Mesendoderm (in vitro differentiated cells): Measurements from ENCODE around the gene EVI5L.

Experiments used
- DNase-seq: peaks from one replicate; pipeline ENCODE4 v3.0.0; 2013
- H2AK5ac ChIP-seq: 2 replicates; pipeline ENCODE4 v1.6.1; 2013; ENCODE audit warnings: low read length, inconsistent platforms
- H2BK120ac ChIP-seq: 2 replicates; pipeline ENCODE4 v1.6.1; 2013; ENCODE audit warnings: low read depth, mild to moderate bottlenecking, low read length, moderate library complexity, mixed read lengths
- H2BK15ac ChIP-seq: replicated peaks from 2 replicates; pipeline ENCODE4 v1.6.1; 2013; ENCODE audit warnings: low read depth, mild to moderate bottlenecking, moderate library complexity
- H2BK5ac ChIP-seq: 2 replicates; pipeline ENCODE4 v1.6.1; 2013; ENCODE audit warnings: low read length, inconsistent platforms
- H3K18ac ChIP-seq: 2 replicates; pipeline ENCODE4 v1.6.1; 2013; ENCODE audit warnings: mild to moderate bottlenecking, low read length, mixed read lengths
- H3K23ac ChIP-seq: one replicate; pipeline ENCODE4 v1.6.1; 2013; ENCODE audit warnings: low read length
- H3K27ac ChIP-seq: 2 replicates; pipeline ENCODE4 v1.5.1; 2013; ENCODE audit warnings: low read depth, mild to moderate bottlenecking, inconsistent platforms, low read length, moderate library complexity
- H3K27me3 ChIP-seq: 2 replicates; pipeline ENCODE4 v1.6.1; 2013; ENCODE audit warnings: low read length, control low read depth, mild to moderate bottlenecking, inconsistent platforms; ENCODE audit not compliant: insufficient read depth, poor library complexity
- H3K36me3 ChIP-seq: 2 replicates; pipeline ENCODE4 v1.6.1; 2013; ENCODE audit warnings: low read length, inconsistent platforms; ENCODE audit not compliant: control insufficient read depth, insufficient read depth
- H3K4ac ChIP-seq: one replicate; pipeline ENCODE4 v1.6.1; 2013; ENCODE audit warnings: low read depth, mild to moderate bottlenecking, low read length, moderate library complexity
- H3K4me1 ChIP-seq: 2 replicates; pipeline ENCODE4 v1.6.1; 2013; ENCODE audit warnings: low read depth, low read length, inconsistent platforms; ENCODE audit not compliant: control insufficient read depth
- H3K4me2 ChIP-seq: 2 replicates; pipeline ENCODE4 v1.6.1; 2013; ENCODE audit warnings: low read length
- H3K4me3 ChIP-seq: 2 replicates; pipeline ENCODE4 v1.5.1; 2013; ENCODE audit warnings: mild to moderate bottlenecking, low read length
- H3K56ac ChIP-seq: one replicate; pipeline ENCODE4 v1.6.1; 2013; ENCODE audit warnings: low read length
- H3K79me1 ChIP-seq: 2 replicates; pipeline ENCODE4 v1.6.1; 2013; ENCODE audit warnings: low read length, inconsistent platforms
- H3K79me2 ChIP-seq: 2 replicates; pipeline ENCODE4 v1.6.1; 2013; ENCODE audit warnings: mild to moderate bottlenecking, low read length; ENCODE audit not compliant: control insufficient read depth, insufficient read depth
- H3K9ac ChIP-seq: 2 replicates; pipeline ENCODE4 v1.6.1; 2013; ENCODE audit warnings: low read length, inconsistent platforms
- H4K5ac ChIP-seq: one replicate; pipeline ENCODE4 v1.6.1; 2013; ENCODE audit warnings: low read length
- H4K8ac ChIP-seq: one replicate; pipeline ENCODE4 v1.6.1; 2013; ENCODE audit warnings: low read depth, mild to moderate bottlenecking, control low read depth, low read length, moderate library complexity
- WGBS: extraction: QIAGEN DNeasy Blood & Tissue Kit; methylation state at CpG from one replicate; pipeline ENCODE4 v1.1.7; 2013; ENCODE audit warnings: low lambda C conversion rate, missing lambda C conversion rate; ENCODE audit not compliant: insufficient coverage; ENCODE audit errors: extremely low coverage; 5-methylcytosine and 5-hydroxymethylcytosine counted together

The EVI5L gene

GRCh38 chr19:7846155-7846646, 16.2 kb downstream of the EVI5L start:
- Histone ChIP-seq H3K36me3 (no peaks in the 10 kb centered on the region), H3K27ac (no peak overlapping the region), H3K4me1 (no peaks in the 10 kb centered on the region), H4K8ac (no peak overlapping the region), H3K56ac (no peak overlapping the region), H2BK15ac (no peak overlapping the region), H2AK5ac (no peak overlapping the region), H3K27me3 (no peaks in the 10 kb centered on the region), H3K4ac (no peak overlapping the region), H4K5ac (no peak overlapping the region), H3K18ac (no peak overlapping the region), H3K79me1 (no peaks in the 10 kb centered on the region), H2BK120ac (no peak overlapping the region), H2BK5ac (no peak overlapping the region), H3K79me2 (no peaks in the 10 kb centered on the region), H3K23ac (no peak overlapping the region), H3K4me3 (no peak overlapping the region), H3K9ac (no peak overlapping the region), H3K4me2 (no peak overlapping the region)
- no peak for DNase-seq
- WGBS = no CpG with 5 or more reads among the region's 19 CpGs

- H3K4me1 ChIP-seq = no peaks in the 10 kb centered on the region
- H3K56ac ChIP-seq = no peak overlapping the region
- no peak overlapping the region for H3K23ac ChIP-seq
- no peak overlapping the region for H3K27ac ChIP-seq
- no peak overlapping the region for H2BK15ac ChIP-seq
- H2AK5ac ChIP-seq = no peak overlapping the region
- H3K79me2 ChIP-seq = no peaks in the 10 kb centered on the region
- no CpG with 5 or more reads among the region's 23 CpGs for WGBS
- H3K27me3 ChIP-seq = no peaks in the 10 kb centered on the region
- no peak overlapping the region for H3K9ac ChIP-seq
- H2BK5ac ChIP-seq = no peak overlapping the region
- no peak for DNase-seq
- no peak overlapping the region for H4K8ac ChIP-seq
- H3K4me2 ChIP-seq = no peak overlapping the region
- no peak overlapping the region for H2BK120ac ChIP-seq
- H3K4ac ChIP-seq = no peak overlapping the region
- no peaks in the 10 kb centered on the region for H3K79me1 ChIP-seq
- no peak overlapping the region for H3K4me3 ChIP-seq
- no peak overlapping the region for H3K18ac ChIP-seq
- H3K36me3 ChIP-seq = no peaks in the 10 kb centered on the region
- no peak overlapping the region for H4K5ac ChIP-seq
These were observed 17.6 kb downstream of the EVI5L start for GRCh38 chr19:7847664-7848063.

- no peak for DNase-seq
- WGBS = no CpG with 5 or more reads among the region's 34 CpGs
These were observed 18.9 kb downstream of the EVI5L start for GRCh38 chr19:7848779-7849457.

DNA sequence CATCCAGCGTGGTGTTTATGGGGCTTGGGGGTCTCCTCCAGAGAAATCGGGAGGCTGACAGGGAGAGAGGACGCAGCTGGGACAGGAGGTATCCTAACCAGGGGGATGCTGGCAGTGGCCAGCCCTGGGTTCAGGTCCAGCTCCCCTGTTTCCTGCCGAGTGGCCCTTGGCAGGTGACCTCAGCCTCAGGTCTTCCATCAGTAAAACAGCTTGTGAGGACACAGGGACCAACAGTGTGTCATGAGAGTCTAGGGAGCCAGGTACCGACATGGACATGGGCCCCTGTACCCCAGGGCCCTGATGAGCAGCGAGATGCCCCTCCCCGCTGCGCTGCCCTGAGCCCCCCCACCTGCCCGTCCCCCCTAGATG, 19.6 kb downstream of the EVI5L start:
- WGBS = no CpG with 5 or more reads among the region's 9 CpGs
- H3K79me1 ChIP-seq = no peaks in the 10 kb centered on the region
- no peak overlapping the region for H2BK120ac ChIP-seq
- no peak overlapping the region for H2BK5ac ChIP-seq
- no peak overlapping the region for H2AK5ac ChIP-seq
- H3K4me2 ChIP-seq = no peak overlapping the region
- H3K18ac ChIP-seq = no peak overlapping the region
- no peak overlapping the region for H4K5ac ChIP-seq
- no peaks in the 10 kb centered on the region for H3K36me3 ChIP-seq
- H3K4me3 ChIP-seq = no peak overlapping the region
- H3K27me3 ChIP-seq = no peaks in the 10 kb centered on the region
- no peak for DNase-seq
- no peaks in the 10 kb centered on the region for H3K79me2 ChIP-seq
- H2BK15ac ChIP-seq = no peak overlapping the region
- H3K23ac ChIP-seq = no peak overlapping the region
- H3K4me1 ChIP-seq = no peaks in the 10 kb centered on the region
- no peak overlapping the region for H4K8ac ChIP-seq
- H3K56ac ChIP-seq = no peak overlapping the region
- no peak overlapping the region for H3K4ac ChIP-seq
- no peak overlapping the region for H3K27ac ChIP-seq
- no peak overlapping the region for H3K9ac ChIP-seq

More at GRCh38 chr19:7848779-7849457, 18.9 kb downstream of the EVI5L start:
- Histone ChIP-seq H3K23ac (no peak overlapping the region), H3K27me3 (no peaks in the 10 kb centered on the region), H2BK120ac (no peak overlapping the region), H3K9ac (no peak overlapping the region), H3K18ac (no peak overlapping the region), H3K4me3 (no peak overlapping the region), H4K8ac (no peak overlapping the region), H3K4ac (no peak overlapping the region), H2BK5ac (no peak overlapping the region), H3K4me2 (no peak overlapping the region), H3K79me1 (no peaks in the 10 kb centered on the region), H2AK5ac (no peak overlapping the region), H3K79me2 (no peaks in the 10 kb centered on the region), H2BK15ac (no peak overlapping the region), H4K5ac (no peak overlapping the region), H3K36me3 (no peaks in the 10 kb centered on the region), H3K4me1 (no peaks in the 10 kb centered on the region), H3K56ac (no peak overlapping the region), H3K27ac (no peak overlapping the region)

GRCh38 chr19:7850000-7850813, 20.2 kb downstream of the EVI5L start:
- Histone ChIP-seq H4K8ac (no peak overlapping the region), H3K56ac (no peak overlapping the region), H3K79me2 (no peaks in the 10 kb centered on the region), H3K4me2 (no peak overlapping the region), H3K36me3 (no peaks in the 10 kb centered on the region), H3K4me3 (no peak overlapping the region), H3K9ac (no peak overlapping the region), H3K27me3 (no peaks in the 10 kb centered on the region), H2BK5ac (no peak overlapping the region), H3K4ac (no peak overlapping the region), H3K27ac (no peak overlapping the region), H2AK5ac (no peak overlapping the region), H2BK120ac (no peak overlapping the region), H2BK15ac (no peak overlapping the region), H3K79me1 (no peaks in the 10 kb centered on the region), H4K5ac (no peak overlapping the region), H3K23ac (no peak overlapping the region), H3K4me1 (no peaks in the 10 kb centered on the region), H3K18ac (no peak overlapping the region)
- WGBS = no CpG with 5 or more reads among the region's 25 CpGs
- no peak for DNase-seq
